Measurements from ENCODE around the gene ENPP4. TPM values are rescaled to one million over a fixed set of nuclear protein-coding genes. Genes with fewer than 3 reads are reported as not detected.
A peak's percentile ranks its signal among the peaks of the same experiment; 100 is the strongest.

ENPP4 gene
- total and polyA plus RNA-seq, 7 donors = 3.0 to 19.1 (median 16.2) TPM

- no peaks in the 10 kb centered on the region for H3K27me3 ChIP-seq
- H3K4me3 ChIP-seq = no peak overlapping the region
- H3K9me3 ChIP-seq = no peaks in the 10 kb centered on the region
- no peaks in the 10 kb centered on the region for H3K4me1 ChIP-seq
- H3K27ac ChIP-seq = no peak overlapping the region
- intact Hi-C loops (cut with DNase I) = no loop called here
- no peak for DNase-seq
- no peaks in the 10 kb centered on the region for H3K36me3 ChIP-seq
- TF ChIP-seq POLR2A (IDR thresholded peaks at IDR 0.05) (no peak), POLR2AphosphoS5 (IDR thresholded peaks at IDR 0.05) (no peak), EP300 (IDR thresholded peaks at IDR 0.05) (no peak)
- TF ChIP-seq, protein P1, sequence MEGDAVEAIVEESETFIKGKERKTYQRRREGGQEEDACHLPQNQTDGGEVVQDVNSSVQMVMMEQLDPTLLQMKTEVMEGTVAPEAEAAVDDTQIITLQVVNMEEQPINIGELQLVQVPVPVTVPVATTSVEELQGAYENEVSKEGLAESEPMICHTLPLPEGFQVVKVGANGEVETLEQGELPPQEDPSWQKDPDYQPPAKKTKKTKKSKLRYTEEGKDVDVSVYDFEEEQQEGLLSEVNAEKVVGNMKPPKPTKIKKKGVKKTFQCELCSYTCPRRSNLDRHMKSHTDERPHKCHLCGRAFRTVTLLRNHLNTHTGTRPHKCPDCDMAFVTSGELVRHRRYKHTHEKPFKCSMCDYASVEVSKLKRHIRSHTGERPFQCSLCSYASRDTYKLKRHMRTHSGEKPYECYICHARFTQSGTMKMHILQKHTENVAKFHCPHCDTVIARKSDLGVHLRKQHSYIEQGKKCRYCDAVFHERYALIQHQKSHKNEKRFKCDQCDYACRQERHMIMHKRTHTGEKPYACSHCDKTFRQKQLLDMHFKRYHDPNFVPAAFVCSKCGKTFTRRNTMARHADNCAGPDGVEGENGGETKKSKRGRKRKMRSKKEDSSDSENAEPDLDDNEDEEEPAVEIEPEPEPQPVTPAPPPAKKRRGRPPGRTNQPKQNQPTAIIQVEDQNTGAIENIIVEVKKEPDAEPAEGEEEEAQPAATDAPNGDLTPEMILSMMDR (IDR thresholded peaks at IDR 0.05) = no peak
These were observed 26.9 kb downstream of the ENPP4 start for GRCh38 chr6:46156701-46157100.

- TF ChIP-seq, protein P1 (IDR thresholded peaks at IDR 0.05) = no peak
- TF ChIP-seq POLR2AphosphoS5 (IDR thresholded peaks at IDR 0.05) (no peak), POLR2A (IDR thresholded peaks at IDR 0.05) (no peak)
- no peak for DNase-seq
- Histone ChIP-seq H3K27me3 (no peaks in the 10 kb centered on the region), H3K9me3 (no peaks in the 10 kb centered on the region), H3K36me3 (no peaks in the 10 kb centered on the region), H3K4me3 (no peak overlapping the region), H3K4me1 (no peaks in the 10 kb centered on the region), H3K27ac (no peak overlapping the region)
- intact Hi-C loops (cut with DNase I) = no loop called here
These were observed 29.4 kb downstream of the ENPP4 start for GRCh38 chr6:46159229-46159628.

- no peak overlapping the region for H3K4me3 ChIP-seq
- no peak overlapping the region for H3K27ac ChIP-seq
- 96 to 97% methylated on average over 5 of the region's 5 CpGs for WGBS, 2 donors
- H3K27me3 ChIP-seq = no peaks in the 10 kb centered on the region
- DNase-seq = no peak
- no peak for TF ChIP-seq POLR2A (IDR thresholded peaks at IDR 0.05)
- H3K9me3 ChIP-seq = no peaks in the 10 kb centered on the region
- H3K4me1 ChIP-seq = no peaks in the 10 kb centered on the region
- no peaks in the 10 kb centered on the region for H3K36me3 ChIP-seq
- intact Hi-C loops (cut with DNase I) = no loop called here
These were observed 30.3 kb downstream of the ENPP4 start for GRCh38 chr6:46160102-46160501.

- Histone ChIP-seq H3K4me1 (peaks cover 0 to 14% (median 10%) of the 10 kb centered on the region in 4 donors), H3K9me3 (no peaks in the 10 kb centered on the region), H3K27me3 (peaks cover 0 to 15% (median 7%) of the 10 kb centered on the region in 3 donors), H3K4me3 (peak within 1 kb of the TSS; percentile 28 to 59 (median 50)), H3K27ac (no peak within 1 kb of the TSS), H3K36me3 (no peaks in the 10 kb centered on the region)
- 1% methylated on average over 49 of the region's 49 CpGs for whole genome bisulfite sequencing, 2 donors
- TF ChIP-seq POLR2AphosphoS5 (IDR thresholded peaks at IDR 0.05) = no peak
- TF ChIP-seq, protein P1 (IDR thresholded peaks at IDR 0.05) = no peak
- intact Hi-C loops (cut with DNase I) = no loop called here
- DNase-seq = peak; percentile 72
These were observed 40.8 kb downstream of the ENPP4 start, which contains the start of gene ENPP5 for GRCh38 chr6:46170357-46171289. ENPP5 (minus strand) TSS chr6:46170980; CDS start chr6:46168262, 2,718 bp downstream.

GRCh38 chr6:46172176-46172575, 42.4 kb downstream of the ENPP4 start:
- 85 to 90% methylated on average over 4 of the region's 4 CpGs for WGBS, 2 donors
- no peak for DNase-seq
- Histone ChIP-seq H3K36me3 (no peaks in the 10 kb centered on the region), H3K27me3 (peaks cover 0 to 15% (median 7%) of the 10 kb centered on the region in 3 donors), H3K4me3 (no peak overlapping the region), H3K27ac (no peak overlapping the region), H3K4me1 (peaks cover 0 to 14% (median 10%) of the 10 kb centered on the region in 4 donors), H3K9me3 (no peaks in the 10 kb centered on the region)
- TF ChIP-seq, protein P1 (IDR thresholded peaks at IDR 0.05) = no peak
- TF ChIP-seq POLR2A (IDR thresholded peaks at IDR 0.05) (no peak), EP300 (IDR thresholded peaks at IDR 0.05) (no peak), POLR2AphosphoS5 (IDR thresholded peaks at IDR 0.05) (no peak)
- intact Hi-C loops (cut with DNase I) = no loop called here

All from sigmoid colon (tissue), 7 donors.